ENCODE data around the gene DMTF1. TPM values are rescaled to one million over a fixed set of nuclear protein-coding genes. Genes with fewer than 3 reads are reported as not detected.
A peak's percentile ranks its signal among the peaks of the same experiment; 100 is the strongest.

The DMTF1 gene
- total and polyA plus RNA-seq, 9 of the 15 experiments (the other 6 are each of a cell fraction or from before 2014, with no cell fraction given) = 25.7 to 208 (median 74.7) TPM

GRCh38 chr7:87140271-87140748 lies 11.9 kb upstream of the DMTF1 start (continued):
- TF ChIP-seq, protein P1, sequence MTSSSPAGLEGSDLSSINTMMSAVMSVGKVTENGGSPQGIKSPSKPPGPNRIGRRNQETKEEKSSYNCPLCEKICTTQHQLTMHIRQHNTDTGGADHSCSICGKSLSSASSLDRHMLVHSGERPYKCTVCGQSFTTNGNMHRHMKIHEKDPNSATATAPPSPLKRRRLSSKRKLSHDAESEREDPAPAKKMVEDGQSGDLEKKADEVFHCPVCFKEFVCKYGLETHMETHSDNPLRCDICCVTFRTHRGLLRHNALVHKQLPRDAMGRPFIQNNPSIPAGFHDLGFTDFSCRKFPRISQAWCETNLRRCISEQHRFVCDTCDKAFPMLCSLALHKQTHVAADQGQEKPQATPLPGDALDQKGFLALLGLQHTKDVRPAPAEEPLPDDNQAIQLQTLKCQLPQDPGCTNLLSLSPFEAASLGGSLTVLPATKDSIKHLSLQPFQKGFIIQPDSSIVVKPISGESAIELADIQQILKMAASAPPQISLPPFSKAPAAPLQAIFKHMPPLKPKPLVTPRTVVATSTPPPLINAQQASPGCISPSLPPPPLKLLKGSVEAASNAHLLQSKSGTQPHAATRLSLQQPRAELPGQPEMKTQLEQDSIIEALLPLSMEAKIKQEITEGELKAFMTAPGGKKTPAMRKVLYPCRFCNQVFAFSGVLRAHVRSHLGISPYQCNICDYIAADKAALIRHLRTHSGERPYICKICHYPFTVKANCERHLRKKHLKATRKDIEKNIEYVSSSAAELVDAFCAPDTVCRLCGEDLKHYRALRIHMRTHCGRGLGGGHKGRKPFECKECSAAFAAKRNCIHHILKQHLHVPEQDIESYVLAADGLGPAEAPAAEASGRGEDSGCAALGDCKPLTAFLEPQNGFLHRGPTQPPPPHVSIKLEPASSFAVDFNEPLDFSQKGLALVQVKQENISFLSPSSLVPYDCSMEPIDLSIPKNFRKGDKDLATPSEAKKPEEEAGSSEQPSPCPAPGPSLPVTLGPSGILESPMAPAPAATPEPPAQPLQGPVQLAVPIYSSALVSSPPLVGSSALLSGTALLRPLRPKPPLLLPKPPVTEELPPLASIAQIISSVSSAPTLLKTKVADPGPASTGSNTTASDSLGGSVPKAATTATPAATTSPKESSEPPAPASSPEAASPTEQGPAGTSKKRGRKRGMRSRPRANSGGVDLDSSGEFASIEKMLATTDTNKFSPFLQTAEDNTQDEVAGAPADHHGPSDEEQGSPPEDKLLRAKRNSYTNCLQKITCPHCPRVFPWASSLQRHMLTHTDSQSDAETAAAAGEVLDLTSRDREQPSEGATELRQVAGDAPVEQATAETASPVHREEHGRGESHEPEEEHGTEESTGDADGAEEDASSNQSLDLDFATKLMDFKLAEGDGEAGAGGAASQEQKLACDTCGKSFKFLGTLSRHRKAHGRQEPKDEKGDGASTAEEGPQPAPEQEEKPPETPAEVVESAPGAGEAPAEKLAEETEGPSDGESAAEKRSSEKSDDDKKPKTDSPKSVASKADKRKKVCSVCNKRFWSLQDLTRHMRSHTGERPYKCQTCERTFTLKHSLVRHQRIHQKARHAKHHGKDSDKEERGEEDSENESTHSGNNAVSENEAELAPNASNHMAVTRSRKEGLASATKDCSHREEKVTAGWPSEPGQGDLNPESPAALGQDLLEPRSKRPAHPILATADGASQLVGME (CRISPR knock-in tag; IDR thresholded peaks at IDR 0.05) = peak; percentile 77; the same call in 1 of the 2 replicates
- peak; percentile 99 for TF ChIP-seq LEF1 (IDR thresholded peaks at IDR 0.05)
- TF ChIP-seq KDM2B (CRISPR knock-in tag; IDR thresholded peaks at IDR 0.05) = no peak
- peak; percentile 90 for TF ChIP-seq PHB2 (IDR thresholded peaks at IDR 0.05; ENCODE audit: low read depth)
- no peak for TF ChIP-seq CTCF (IDR thresholded peaks at IDR 0.05 in 2 of 3, conservative IDR thresholded peaks at IDR 0.05 in 1 of 3; ENCODE audit: insufficient read depth in 2 of 3, low read depth in 1 of 3, low read length in 3 of 3)
- no peak; a peak in 1 of 4 replicates for TF ChIP-seq KDM4B (IDR thresholded peaks at IDR 0.05; ENCODE audit: borderline replicate concordance in 2 of 2, low read depth in 1 of 2)
- no peak for TF ChIP-seq TCF7L2 (IDR thresholded peaks at IDR 0.05; ENCODE audit: low read depth, low read length)
- TF ChIP-seq E2F3 (CRISPR knock-in tag; IDR thresholded peaks at IDR 0.05) = no peak
- no peak for TF ChIP-seq RBM22 (IDR thresholded peaks at IDR 0.05; ENCODE audit: low read depth, low read length, poor library complexity, severe bottlenecking)
- peak; percentile 98 for TF ChIP-seq NCOR1 (IDR thresholded peaks at IDR 0.05)
- TF ChIP-seq C11orf30 (IDR thresholded peaks at IDR 0.05; ENCODE audit: low read depth) = no peak
- 0 out of 2 replicates have a peak, but pooled peaks have one; percentile 7 for TF ChIP-seq EGR1 (conservative IDR thresholded peaks at IDR 0.05)
- TF ChIP-seq ZBTB9 (CRISPR knock-in tag; IDR thresholded peaks at IDR 0.05) = peak; percentile 94
- TF ChIP-seq RUNX1 (IDR thresholded peaks at IDR 0.05; ENCODE audit: low read depth) = no peak; the same call in 1 of the 2 replicates
- no peak for TF ChIP-seq ZC3H11A (IDR thresholded peaks at IDR 0.05; ENCODE audit: low read depth, low read length)
- no peak for TF ChIP-seq FOXJ3 (CRISPR knock-in tag; IDR thresholded peaks at IDR 0.05)
- TF ChIP-seq XRCC3 (IDR thresholded peaks at IDR 0.05) = no peak; the same call in 1 of the 2 replicates
- TF ChIP-seq, protein P2, sequence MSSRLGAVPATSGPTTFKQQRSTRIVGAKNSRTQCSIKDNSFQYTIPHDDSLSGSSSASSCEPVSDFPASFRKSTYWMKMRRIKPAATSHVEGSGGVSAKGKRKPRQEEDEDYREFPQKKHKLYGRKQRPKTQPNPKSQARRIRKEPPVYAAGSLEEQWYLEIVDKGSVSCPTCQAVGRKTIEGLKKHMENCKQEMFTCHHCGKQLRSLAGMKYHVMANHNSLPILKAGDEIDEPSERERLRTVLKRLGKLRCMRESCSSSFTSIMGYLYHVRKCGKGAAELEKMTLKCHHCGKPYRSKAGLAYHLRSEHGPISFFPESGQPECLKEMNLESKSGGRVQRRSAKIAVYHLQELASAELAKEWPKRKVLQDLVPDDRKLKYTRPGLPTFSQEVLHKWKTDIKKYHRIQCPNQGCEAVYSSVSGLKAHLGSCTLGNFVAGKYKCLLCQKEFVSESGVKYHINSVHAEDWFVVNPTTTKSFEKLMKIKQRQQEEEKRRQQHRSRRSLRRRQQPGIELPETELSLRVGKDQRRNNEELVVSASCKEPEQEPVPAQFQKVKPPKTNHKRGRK (tag; IDR thresholded peaks at IDR 0.05) = no peak
- TF ChIP-seq ZNF586 (CRISPR knock-in tag; conservative IDR thresholded peaks at IDR 0.05) = no peak
- TF ChIP-seq PPARD (CRISPR knock-in tag; IDR thresholded peaks at IDR 0.05) = no peak

Measured in K562 (cell line).